ENCODE results near the gene IRAK2.
"Not testable (repeated sequence)": the region's sequence is repeated elsewhere in the genome, so short reads cannot be mapped to it uniquely, and the experiment has no call there.

IRAK2 gene

GRCh38 chr3:10268116-10268515, 103.4 kb downstream of the IRAK2 start:
- H3K4me3 ChIP-seq (ENCODE audit: low read depth, low read length) = no peak overlapping the region
- no peak for TF ChIP-seq CTCF (IDR thresholded peaks at IDR 0.05; ENCODE audit: low read depth, low read length, missing control alignments)
- no peak for DNase-seq (ENCODE audit: low read depth)

GRCh38 chr3:10268930-10269329, 104.2 kb downstream of the IRAK2 start:
- TF ChIP-seq CTCF (IDR thresholded peaks at IDR 0.05; ENCODE audit: low read depth, low read length, missing control alignments) = no peak
- H3K4me3 ChIP-seq (ENCODE audit: low read depth, low read length) = no peak overlapping the region
- no peak for DNase-seq (ENCODE audit: low read depth)

- TF ChIP-seq CTCF (IDR thresholded peaks at IDR 0.05; ENCODE audit: low read depth, low read length, missing control alignments) = no peak
- no peak for DNase-seq (ENCODE audit: low read depth)
- no peak overlapping the region for H3K4me3 ChIP-seq (ENCODE audit: low read depth, low read length)
Observed at GRCh38 chr3:10269443-10269842, 104.7 kb downstream of the IRAK2 start.

- DNase-seq (ENCODE audit: low read depth) = not testable (repeated sequence)
Observed at GRCh38 chr3:10272476-10272875, 107.8 kb downstream of the IRAK2 start.

GRCh38 chr3:10272977-10273376, 108.3 kb downstream of the IRAK2 start:
- no peak for DNase-seq (ENCODE audit: low read depth)
- TF ChIP-seq CTCF (IDR thresholded peaks at IDR 0.05; ENCODE audit: low read depth, low read length, missing control alignments) = no peak
- H3K4me3 ChIP-seq (ENCODE audit: low read depth, low read length) = no peak overlapping the region

More at GRCh38 chr3:10272476-10272875, 107.8 kb downstream of the IRAK2 start:
- not testable (repeated sequence) for H3K4me3 ChIP-seq (ENCODE audit: low read depth, low read length)

GRCh38 chr3:10273702-10274305, 109.1 kb downstream of the IRAK2 start:
- no peak for TF ChIP-seq CTCF (IDR thresholded peaks at IDR 0.05; ENCODE audit: low read depth, low read length, missing control alignments)
- H3K4me3 ChIP-seq (ENCODE audit: low read depth, low read length) = no peak overlapping the region
- no peak for DNase-seq (ENCODE audit: low read depth)

- no peak for DNase-seq (ENCODE audit: low read depth)
- TF ChIP-seq CTCF (IDR thresholded peaks at IDR 0.05; ENCODE audit: low read depth, low read length, missing control alignments) = no peak
- no peak overlapping the region for H3K4me3 ChIP-seq (ENCODE audit: low read depth, low read length)
Observed at GRCh38 chr3:10274601-10275000, 109.9 kb downstream of the IRAK2 start.

All from GM12864 (cell line).